Measurements from ENCODE around the gene CORO6.

DNA sequence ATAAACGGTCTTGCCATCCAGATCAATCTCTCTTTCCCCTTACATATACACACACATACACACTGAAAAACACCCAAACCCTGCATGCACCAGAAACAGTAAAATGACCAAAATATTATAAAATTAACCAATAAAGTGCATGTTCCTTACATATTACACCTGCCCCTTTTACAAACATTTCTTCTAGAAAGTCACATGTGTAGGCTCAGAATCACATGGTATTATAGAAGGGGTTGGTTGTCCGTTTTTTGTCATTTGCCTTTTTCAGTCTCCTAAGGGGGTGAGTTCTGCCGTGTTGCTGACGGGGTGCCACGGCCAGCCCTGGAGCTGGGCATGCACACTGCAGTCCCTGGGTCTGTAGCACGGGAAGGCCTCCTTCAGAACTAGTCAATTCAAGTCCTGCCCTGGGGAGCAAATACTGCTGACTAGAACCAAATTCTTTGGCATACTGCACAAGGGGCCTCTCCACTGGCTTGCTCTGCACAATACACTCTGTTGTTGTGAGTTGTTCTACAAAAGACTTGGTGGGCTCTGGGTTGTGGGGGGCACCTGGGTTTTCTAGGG, 8.0 kb upstream of the CORO6 start:
- no peak for TF ChIP-seq POLR2AphosphoS5 (IDR thresholded peaks at IDR 0.05; ENCODE audit: borderline replicate concordance, low read depth, low read length)
- no peak for TF ChIP-seq EZH2 (IDR thresholded peaks at IDR 0.05)
- TF ChIP-seq FOXP2 (optimal IDR thresholded peaks at IDR 0.05; ENCODE audit: control extremely low read depth, extremely low read length, insufficient read depth), result no peak
